DOHH2 (cell line): ENCODE measurements around the gene PRSS38.

Experiments
- H3F3A ChIP-seq: fragments of 200-600 bp; sonication (generic), shearing (Covaris generic); 2 replicates; pipeline ENCODE4 v1.6.0; 2016; ENCODE audit warnings: antibody characterized with exemption, mild to moderate bottlenecking; ENCODE audit not compliant: control insufficient read depth, insufficient read depth
- H3K27ac ChIP-seq: fragments of 200-600 bp; sonication (generic); 2 replicates; pipeline ENCODE4 v1.5.1; 2014; ENCODE audit warnings: low read depth, mild to moderate bottlenecking, low read length, moderate library complexity
- H3K27me3 ChIP-seq: fragments of 200-600 bp; sonication (generic); 2 replicates; pipeline ENCODE4 v1.6.1; 2014; ENCODE audit warnings: mild to moderate bottlenecking, low read length, mixed read lengths; ENCODE audit not compliant: control insufficient read depth
- H3K36me3 ChIP-seq: fragments of 200-600 bp; sonication (generic); 2 replicates; pipeline ENCODE4 v1.6.1; 2014; ENCODE audit warnings: mild to moderate bottlenecking, low read length, moderate library complexity, mixed read lengths; ENCODE audit not compliant: control insufficient read depth
- H3K4me1 ChIP-seq: fragments of 200-600 bp; sonication (generic); 2 replicates; pipeline ENCODE4 v1.6.1; 2014; ENCODE audit warnings: mild to moderate bottlenecking, low read length, mixed read lengths; ENCODE audit not compliant: control insufficient read depth
- H3K4me2 ChIP-seq: fragments of 200-600 bp; sonication (generic); 2 replicates; pipeline ENCODE4 v1.6.0; 2014; ENCODE audit warnings: mild to moderate bottlenecking, low read length, moderate library complexity
- H3K4me3 ChIP-seq: fragments of 200-600 bp; sonication (generic); 2 replicates; pipeline ENCODE4 v1.5.1; 2014; ENCODE audit warnings: mild to moderate bottlenecking, low read length, mixed read lengths
- H3K79me2 ChIP-seq: fragments of 200-600 bp; sonication (generic); 2 replicates; pipeline ENCODE4 v1.6.1; 2014; ENCODE audit warnings: mild to moderate bottlenecking, low read length, mixed read lengths; ENCODE audit not compliant: control insufficient read depth
- H3K9me2 ChIP-seq: fragments of 200-600 bp; sonication (generic); replicated peaks from 2 replicates; pipeline ENCODE4 v1.6.1; 2014; ENCODE audit warnings: mild to moderate bottlenecking, low read length, mixed read lengths; ENCODE audit not compliant: control insufficient read depth
- H3K9me3 ChIP-seq: fragments of 200-600 bp; sonication (generic); 2 replicates; pipeline ENCODE4 v1.6.1; 2014; ENCODE audit warnings: antibody characterized with exemption, low read length, mixed read lengths; ENCODE audit not compliant: control insufficient read depth, insufficient read depth
- H4K20me1 ChIP-seq: fragments of 200-600 bp; sonication (generic); 2 replicates; pipeline ENCODE4 v1.6.0; 2014; ENCODE audit warnings: low read depth, mild to moderate bottlenecking, antibody characterized with exemption, low read length, moderate library complexity; ENCODE audit not compliant: control insufficient read depth, insufficient read depth
- CTCF ChIP-seq: fragments of 200-600 bp; sonication (generic); IDR thresholded peaks from one replicate; pipeline ENCODE4 v1.5.1; 2014; ENCODE audit warnings: antibody characterized with exemption, mild to moderate bottlenecking, low read depth, low read length; ENCODE audit not compliant: poor library complexity, severe bottlenecking
- EZH2phosphoT487 ChIP-seq: fragments of 200-600 bp; sonication (generic); IDR thresholded peaks from 2 replicates; pipeline ENCODE4 v1.6.1; 2017; ENCODE audit warnings: borderline replicate concordance, mild to moderate bottlenecking, antibody characterized with exemption, low read length, moderate library complexity, mixed read lengths

PRSS38 gene

GRCh38 chr1:227781314-227781930 is 34.1 kb upstream of the PRSS38 start:
- no peaks in the 10 kb centered on the region for H3K36me3 ChIP-seq
- TF ChIP-seq CTCF, result no peak
- no peak for TF ChIP-seq EZH2phosphoT487
- no peak overlapping the region for H3K4me3 ChIP-seq
- no peaks in the 10 kb centered on the region for H3K79me2 ChIP-seq
- no peaks in the 10 kb centered on the region for H3K9me3 ChIP-seq
- no peaks in the 10 kb centered on the region; the same call in 1 of the 2 replicates for H3K27me3 ChIP-seq
- H3F3A ChIP-seq, result no peaks in the 10 kb centered on the region
- H3K4me2 ChIP-seq, result no peak overlapping the region
- no peaks in the 10 kb centered on the region for H4K20me1 ChIP-seq
- H3K9me2 ChIP-seq, result no peaks in the 10 kb centered on the region
- peaks cover 8% of the 10 kb centered on the region for H3K4me1 ChIP-seq
- no peak overlapping the region for H3K27ac ChIP-seq

GRCh38 chr1:227782226-227782625 is 33.2 kb upstream of the PRSS38 start:
- H3K36me3 ChIP-seq, result no peaks in the 10 kb centered on the region
- H3K9me3 ChIP-seq, result no peaks in the 10 kb centered on the region
- no peaks in the 10 kb centered on the region for H3K79me2 ChIP-seq
- TF ChIP-seq EZH2phosphoT487, result no peak
- TF ChIP-seq CTCF, result no peak
- no peaks in the 10 kb centered on the region for H4K20me1 ChIP-seq
- H3K4me2 ChIP-seq, result no peak overlapping the region
- no peaks in the 10 kb centered on the region for H3K9me2 ChIP-seq
- H3K4me1 ChIP-seq, result peaks cover 10% of the 10 kb centered on the region
- no peaks in the 10 kb centered on the region for H3F3A ChIP-seq
- H3K27ac ChIP-seq, result no peak overlapping the region
- H3K27me3 ChIP-seq, result peaks cover 4% of the 10 kb centered on the region; the same call in 1 of the 2 replicates
- H3K4me3 ChIP-seq, result no peak overlapping the region

GRCh38 chr1:227785094-227785804 is 30.2 kb upstream of the PRSS38 start:
- Histone ChIP-seq H3F3A (no peaks in the 10 kb centered on the region), H3K36me3 (no peaks in the 10 kb centered on the region), H3K79me2 (no peaks in the 10 kb centered on the region), H3K27ac (no peak overlapping the region), H3K4me2 (no peak overlapping the region), H3K4me1 (peaks cover 18% of the 10 kb centered on the region), H3K27me3 (peaks cover 11% of the 10 kb centered on the region), H4K20me1 (no peaks in the 10 kb centered on the region), H3K9me2 (no peaks in the 10 kb centered on the region), H3K9me3 (no peaks in the 10 kb centered on the region), H3K4me3 (no peak overlapping the region)
- TF ChIP-seq CTCF (no peak), EZH2phosphoT487 (no peak)
